HepG2 (cell line): Measurements from ENCODE around the gene ACP2. TPM values are rescaled to one million over a fixed set of nuclear protein-coding genes. Genes with fewer than 3 reads are reported as not detected.

Experiments used
- AGO2 ChIP-seq: fragments of 200-400 bp; formaldehyde crosslinking; optimal IDR thresholded peaks from 2 replicates; pipeline ENCODE3; 2017; ENCODE audit warnings: mild to moderate bottlenecking, low read depth, low read length, moderate library complexity
- ATF7 ChIP-seq, 2 experiments: fragments of 450-650 bp in 1 of 2; sonication (generic) in 1 of 2; formaldehyde crosslinking in 1 of 2; IDR thresholded peaks; 2 replicates each; pipeline versions ENCODE4 v1.4.0 to v1.6.1; 2016 to 2020; ENCODE audit warnings: antibody characterized with exemption in 1 of 2, mild to moderate bottlenecking in 1 of 2, missing genetic modification reagents in 1 of 2
- CEBPZ ChIP-seq: IDR thresholded peaks from 2 replicates; pipeline ENCODE4 v1.6.1; 2012; ENCODE audit warnings: low read length, improper control_type of control experiment
- CREM ChIP-seq, 2 experiments: sonication (generic) in 1 of 2; formaldehyde crosslinking in 1 of 2; IDR thresholded peaks; 2 replicates each; pipeline versions ENCODE4 v1.4.0 to v1.6.1; 2016 to 2020; ENCODE audit warnings: antibody characterized with exemption in 1 of 2, mild to moderate bottlenecking in 1 of 2, missing genetic modification reagents in 1 of 2
- DNMT1 ChIP-seq: sonication (generic); formaldehyde crosslinking; IDR thresholded peaks from 2 replicates; pipeline ENCODE4 v1.5.1; 2020; ENCODE audit warnings: mild to moderate bottlenecking, missing genetic modification reagents
- DRAP1 ChIP-seq: IDR thresholded peaks from 2 replicates; pipeline ENCODE4 v1.6.1; 2016; ENCODE audit warnings: missing genetic modification reagents, missing compliant biosample characterization
- EEA1 ChIP-seq: sonication (generic); formaldehyde crosslinking; IDR thresholded peaks from 2 replicates; pipeline ENCODE4 v1.5.1; 2020; ENCODE audit warnings: mild to moderate bottlenecking, missing genetic modification reagents, borderline replicate concordance
- HNRNPL ChIP-seq: fragments of 200-400 bp; formaldehyde crosslinking; IDR thresholded peaks from 2 replicates; pipeline ENCODE4 v1.6.1; 2017; ENCODE audit warnings: mild to moderate bottlenecking, low read depth, low read length
- MED1 ChIP-seq: sonication (generic); formaldehyde crosslinking; IDR thresholded peaks from 2 replicates; pipeline ENCODE4 v1.4.0; 2020; ENCODE audit warnings: missing genetic modification reagents
- SKI ChIP-seq: fragments of 450-650 bp; IDR thresholded peaks from one replicate; pipeline ENCODE4 v1.6.1; 2018; ENCODE audit warnings: mild to moderate bottlenecking; ENCODE audit not compliant: partially characterized antibody
- SP1 ChIP-seq, 2 experiments: fragments of 450-650 bp in 1 of 2; sonication (generic) in 1 of 2; formaldehyde crosslinking in 1 of 2; IDR thresholded peaks; 2 replicates each; pipeline versions ENCODE4 v1.4.0 to v1.6.1; 2016 to 2020; ENCODE audit warnings: missing genetic modification reagents in 1 of 2
- XRCC5 ChIP-seq: fragments of 200-400 bp; formaldehyde crosslinking; optimal IDR thresholded peaks from 2 replicates; pipeline ENCODE3; 2017; ENCODE audit warnings: mild to moderate bottlenecking, low read length
- ZBTB3 ChIP-seq: sonication (generic); formaldehyde crosslinking; IDR thresholded peaks from 2 replicates; pipeline ENCODE4 v1.4.0; 2020; ENCODE audit warnings: low read depth, mild to moderate bottlenecking, moderate library complexity, missing genetic modification reagents, borderline replicate concordance
- ZNF326 ChIP-seq: sonication (generic); formaldehyde crosslinking; IDR thresholded peaks from 2 replicates; pipeline ENCODE4 v1.4.0; 2020; ENCODE audit warnings: missing genetic modification reagents, borderline replicate concordance
- ZNF331 ChIP-seq: sonication (generic); formaldehyde crosslinking; IDR thresholded peaks from 2 replicates; pipeline ENCODE4 v1.4.0; 2020; ENCODE audit warnings: missing genetic modification reagents
- ZNF337 ChIP-seq: sonication (generic); formaldehyde crosslinking; IDR thresholded peaks from 2 replicates; pipeline ENCODE4 v1.5.1; 2020; ENCODE audit warnings: missing genetic modification reagents, low read depth, mild to moderate bottlenecking, borderline replicate concordance
- ZNF512B ChIP-seq: sonication (generic); formaldehyde crosslinking; IDR thresholded peaks from 2 replicates; pipeline ENCODE4 v1.5.1; 2020; ENCODE audit warnings: missing genetic modification reagents, mild to moderate bottlenecking, borderline replicate concordance
- ZNF546 ChIP-seq: sonication (generic); formaldehyde crosslinking; conservative IDR thresholded peaks from 2 replicates; pipeline ENCODE4 v1.8.1; 2023; ENCODE audit warnings: mild to moderate bottlenecking, missing genetic modification reagents
- ZNF652 ChIP-seq: IDR thresholded peaks from 2 replicates; pipeline ENCODE4 v1.6.1; 2016; ENCODE audit warnings: low read depth, borderline replicate concordance
- ZNF761 ChIP-seq: sonication (generic); formaldehyde crosslinking; conservative IDR thresholded peaks from 2 replicates; pipeline ENCODE4 v1.4.0; 2020; ENCODE audit warnings: mild to moderate bottlenecking, missing genetic modification reagents
- polyA plus RNA-seq, 8 experiments: library from polyadenylated mRNA; depleted of rRNA in 3 of 8; stranded (reverse) in 7 of 8; unstranded in 1 of 8; fragments of >200 nt; fragmentation: Illumina TruSeq in 4 of 8; extraction: Trizol in 4 of 8; gene quantifications; 2 replicates each; pipeline versions ENCODE4 v1.2.1 to v1.2.3, GENCODE V29; 2011 to 2016; ENCODE audit warnings: low read depth in 4 of 8, missing spikeins in 1 of 8, mixed read lengths in 1 of 8; ENCODE audit not compliant: insufficient read depth in 1 of 8
- total RNA-seq, 5 experiments: library from RNA; depleted of rRNA; stranded (reverse); fragments of >200 nt; fragmentation: Illumina TruSeq; extraction: Trizol; gene quantifications; 2 replicates each; pipeline ENCODE4 v1.2.3, GENCODE V29; 2016; ENCODE audit warnings: low read depth in 1 of 5
- TF ChIP-seq, protein P1 (sequence below): sonication (generic); formaldehyde crosslinking; IDR thresholded peaks from 2 replicates; pipeline ENCODE4 v1.4.0; 2020; ENCODE audit warnings: missing genetic modification reagents
- TF ChIP-seq, protein P2 (sequence below): sonication (generic); formaldehyde crosslinking; IDR thresholded peaks from 2 replicates; pipeline ENCODE4 v1.8.1; 2022; ENCODE audit warnings: mild to moderate bottlenecking, missing genetic modification reagents

Gene ACP2
- total and polyA plus RNA-seq, 2 of the 13 experiments (the other 11 are each of a cell fraction or from before 2014, with no cell fraction given): 17.7 to 20.2 TPM

DNA sequence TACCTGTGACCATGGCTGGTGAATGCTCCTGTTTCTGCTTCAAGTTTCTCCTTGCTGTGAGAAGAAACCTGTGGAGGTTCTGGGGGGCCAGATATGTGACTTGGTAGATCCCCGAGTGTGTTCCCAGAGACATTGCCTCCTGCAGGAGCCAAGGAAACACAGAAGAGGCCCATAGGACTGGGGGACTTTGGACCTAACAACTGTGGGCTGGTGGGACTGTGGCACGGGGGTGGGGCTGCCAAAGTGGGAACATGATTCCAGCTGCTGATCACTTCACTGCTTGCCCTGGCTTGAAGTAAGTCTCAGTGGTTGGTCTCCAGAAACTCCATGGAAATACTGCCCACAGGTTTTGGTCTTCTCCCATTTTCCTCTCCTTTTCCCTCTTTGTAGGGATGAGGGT is 5.0 kb upstream of the ACP2 start (continued):
- TF ChIP-seq, protein P1, sequence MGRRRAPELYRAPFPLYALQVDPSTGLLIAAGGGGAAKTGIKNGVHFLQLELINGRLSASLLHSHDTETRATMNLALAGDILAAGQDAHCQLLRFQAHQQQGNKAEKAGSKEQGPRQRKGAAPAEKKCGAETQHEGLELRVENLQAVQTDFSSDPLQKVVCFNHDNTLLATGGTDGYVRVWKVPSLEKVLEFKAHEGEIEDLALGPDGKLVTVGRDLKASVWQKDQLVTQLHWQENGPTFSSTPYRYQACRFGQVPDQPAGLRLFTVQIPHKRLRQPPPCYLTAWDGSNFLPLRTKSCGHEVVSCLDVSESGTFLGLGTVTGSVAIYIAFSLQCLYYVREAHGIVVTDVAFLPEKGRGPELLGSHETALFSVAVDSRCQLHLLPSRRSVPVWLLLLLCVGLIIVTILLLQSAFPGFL (CRISPR knock-in tag): no peak
- TF ChIP-seq ZBTB3 (no peak), CREM (IDR thresholded peaks at IDR 0.05) (no peak), CREM (CRISPR knock-in tag; IDR thresholded peaks at IDR 0.05) (no peak), ZNF331 (CRISPR knock-in tag) (no peak), ZNF546 (CRISPR knock-in tag) (no peak), EEA1 (CRISPR knock-in tag) (no peak), ATF7 (IDR thresholded peaks at IDR 0.05) (no peak), ATF7 (CRISPR knock-in tag; IDR thresholded peaks at IDR 0.05) (no peak), AGO2 (no peak), ZNF337 (CRISPR knock-in tag) (no peak), CEBPZ (no peak), ZNF512B (CRISPR knock-in tag) (no peak), SP1 (IDR thresholded peaks at IDR 0.05) (no peak), SP1 (CRISPR knock-in tag; IDR thresholded peaks at IDR 0.05) (no peak), SKI (no peak), ZNF326 (CRISPR knock-in tag) (no peak), ZNF761 (no peak), XRCC5 (no peak), DRAP1 (0 out of 2 replicates have a peak, but pooled peaks have one; percentile 32), ZNF652 (CRISPR knock-in tag) (no peak), MED1 (CRISPR knock-in tag) (peak; percentile 83), DNMT1 (no peak), HNRNPL (no peak)
- TF ChIP-seq, protein P2, sequence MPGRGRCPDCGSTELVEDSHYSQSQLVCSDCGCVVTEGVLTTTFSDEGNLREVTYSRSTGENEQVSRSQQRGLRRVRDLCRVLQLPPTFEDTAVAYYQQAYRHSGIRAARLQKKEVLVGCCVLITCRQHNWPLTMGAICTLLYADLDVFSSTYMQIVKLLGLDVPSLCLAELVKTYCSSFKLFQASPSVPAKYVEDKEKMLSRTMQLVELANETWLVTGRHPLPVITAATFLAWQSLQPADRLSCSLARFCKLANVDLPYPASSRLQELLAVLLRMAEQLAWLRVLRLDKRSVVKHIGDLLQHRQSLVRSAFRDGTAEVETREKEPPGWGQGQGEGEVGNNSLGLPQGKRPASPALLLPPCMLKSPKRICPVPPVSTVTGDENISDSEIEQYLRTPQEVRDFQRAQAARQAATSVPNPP (CRISPR knock-in tag): no peak
